Prostate gland (tissue), 2 donors: Measurements from ENCODE around the gene ZFP91.

Experiments
- CTCF ChIP-seq, 4 experiments: fragments of 200-600 bp in 2 of 4; fragments of 450-650 bp in 2 of 4; sonication (generic) in 2 of 4; IDR thresholded peaks; 1 replicate in 3 of 4; 2 replicates in 1 of 4; pipeline ENCODE4 v1.5.1; 2016 to 2019; ENCODE audit warnings: antibody characterized with exemption in 4 of 4, mild to moderate bottlenecking in 2 of 4, moderate library complexity in 2 of 4
- POLR2A ChIP-seq: fragments of 450-650 bp; IDR thresholded peaks from one replicate; pipeline ENCODE4 v1.6.1; 2016; ENCODE audit warnings: antibody characterized with exemption, mild to moderate bottlenecking
- POLR2AphosphoS5 ChIP-seq: sonication (generic); formaldehyde crosslinking; IDR thresholded peaks from one replicate; pipeline ENCODE4 v1.6.1; 2017; ENCODE audit warnings: antibody characterized with exemption

- TF ChIP-seq CTCF (IDR thresholded peaks at IDR 0.05) (no peak), POLR2AphosphoS5 (no peak), POLR2A (no peak)
These were observed 60.8 kb downstream of the ZFP91 start for GRCh38 chr11:58639669-58640068.
